ENCODE data around the gene HIP1R. TPM values are rescaled to one million over a fixed set of nuclear protein-coding genes. Genes with fewer than 3 reads are reported as not detected.
"Not testable (repeated sequence)": the region's sequence is repeated elsewhere in the genome, so short reads cannot be mapped to it uniquely, and the experiment has no call there.

Gene HIP1R
- total and polyA plus RNA-seq, 10 donors: 40.3 to 65.9 (median 49.0) TPM

GRCh38 chr12:122889761-122890520 lies 54.7 kb downstream of the HIP1R start:
- Histone ChIP-seq H3K4me1 (peaks cover 84 to 98% (median 97%) of the 10 kb centered on the region in 6 donors), H3K27ac (peak overlapping the region; percentile 79 to 98 (median 92)), H3K4me3 (peak overlapping the region in 1 of 8 donors; percentile 65), H3K27me3 (replicated peaks in 1 of 7) (no peaks in the 10 kb centered on the region), H3K36me3 (peaks cover 0 to 5% (median 0%) of the 10 kb centered on the region in 6 donors), H3K9me3 (no peaks in the 10 kb centered on the region)
- TF ChIP-seq CTCF (IDR thresholded peaks at IDR 0.05 in 8 of 11, conservative IDR thresholded peaks at IDR 0.05 in 3 of 11) (no peak), POLR2A (IDR thresholded peaks at IDR 0.05) (no peak), POLR2AphosphoS5 (IDR thresholded peaks at IDR 0.05) (peak in 1 of 3 donors; percentile 14)
- 29 to 46% (median 33%) methylated on average over 13 of the region's 13 CpGs for WGBS, 5 donors
- DNase-seq: no peak
- intact Hi-C loops (cut with DNase I; ENCODE audit: low total_unique reads): no loop called here

GRCh38 chr12:122891661-122892525 lies 56.6 kb downstream of the HIP1R start:
- Histone ChIP-seq H3K27me3 (replicated peaks in 1 of 7) (no peaks in the 10 kb centered on the region), H3K4me3 (peak overlapping the region in 4 of 8 donors; percentile 2 to 41 (median 5)), H3K36me3 (peaks cover 0 to 5% (median 0%) of the 10 kb centered on the region in 6 donors), H3K4me1 (peaks cover 73 to 94% (median 87%) of the 10 kb centered on the region in 6 donors), H3K9me3 (no peaks in the 10 kb centered on the region), H3K27ac (peak overlapping the region; percentile 50 to 98 (median 92))
- WGBS, 5 donors: 26 to 48% (median 37%) methylated on average over 10 of the region's 10 CpGs
- intact Hi-C loops (cut with DNase I; ENCODE audit: low total_unique reads): no loop called here
- TF ChIP-seq POLR2AphosphoS5 (IDR thresholded peaks at IDR 0.05) (peak in 1 of 3 donors; percentile 46), CTCF (IDR thresholded peaks at IDR 0.05 in 8 of 11, conservative IDR thresholded peaks at IDR 0.05 in 3 of 11) (no peak)
- no peak for DNase-seq

- peak overlapping the region; percentile 44 to 98 (median 92) for H3K27ac ChIP-seq
- peak overlapping the region in 1 of 8 donors; percentile 41 for H3K4me3 ChIP-seq
- H3K4me1 ChIP-seq: peaks cover 65 to 93% (median 85%) of the 10 kb centered on the region in 6 donors
- DNase-seq; intact Hi-C loops (cut with DNase I; ENCODE audit: low total_unique reads); H3K9me3 ChIP-seq; H3K36me3 ChIP-seq; H3K27me3 ChIP-seq (replicated peaks in 1 of 7): not testable (repeated sequence)
- WGBS, 5 donors: 90 to 100% (median 94%) methylated on average over 9 of the region's 9 CpGs
Observed at GRCh38 chr12:122892724-122893123, 57.5 kb downstream of the HIP1R start.

- Histone ChIP-seq H3K36me3 (peaks cover 0 to 5% (median 0%) of the 10 kb centered on the region in 6 donors), H3K4me1 (peaks cover 61 to 93% (median 85%) of the 10 kb centered on the region in 6 donors), H3K27ac (peak overlapping the region in 7 of 8 donors; percentile 89 to 98 (median 93)), H3K27me3 (replicated peaks in 1 of 7) (no peaks in the 10 kb centered on the region), H3K9me3 (no peaks in the 10 kb centered on the region), H3K4me3 (peak overlapping the region in 7 of 8 donors; percentile 49 to 75 (median 63))
- TF ChIP-seq POLR2AphosphoS5 (IDR thresholded peaks at IDR 0.05) (no peak), POLR2A (IDR thresholded peaks at IDR 0.05) (no peak), CTCF (IDR thresholded peaks at IDR 0.05 in 8 of 11, conservative IDR thresholded peaks at IDR 0.05 in 3 of 11) (no peak)
- intact Hi-C loops (cut with DNase I; ENCODE audit: low total_unique reads): no loop called here
- 85 to 92% (median 88%) methylated on average over 7 of the region's 7 CpGs for WGBS, 5 donors
- DNase-seq: no peak
Observed at GRCh38 chr12:122893208-122894153, 58.2 kb downstream of the HIP1R start.
